NCI-H2171 treated with DMSO at 0.1 percent for 48 hours (cell line): ENCODE results near the gene ZAP70.
"Not testable (repeated sequence)": the region's sequence is repeated elsewhere in the genome, so short reads cannot be mapped to it uniquely, and the experiment has no call there.

Experiments
- DNase-seq: peaks from one replicate; lab custom pipeline; 2025; lab: John Stamatoyannopoulos, UW

The ZAP70 gene

DNA sequence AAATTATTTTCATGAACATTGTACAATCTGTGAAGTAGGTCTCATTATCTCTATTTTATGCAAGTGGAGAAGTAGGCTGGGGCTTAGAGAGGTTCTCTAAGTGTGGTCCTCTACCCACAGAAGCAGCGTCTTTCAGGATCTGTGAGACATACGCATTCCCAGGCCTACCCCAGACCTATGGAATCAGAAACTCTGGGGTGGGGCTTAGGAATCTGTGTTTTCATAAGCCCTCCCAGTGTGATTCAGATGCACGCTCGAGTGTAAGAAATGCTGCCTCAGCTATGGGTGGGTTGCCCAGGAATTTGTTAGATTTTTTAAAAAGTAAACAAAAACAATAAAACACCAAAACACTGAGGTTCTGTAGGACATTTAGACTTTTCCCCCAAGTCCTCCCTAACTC, 14.8 kb upstream of the ZAP70 start:
- DNase-seq = no peak

GRCh38 chr2:97699765-97700444, 13.5 kb upstream of the ZAP70 start:
- peak; percentile 68 for DNase-seq

DNA sequence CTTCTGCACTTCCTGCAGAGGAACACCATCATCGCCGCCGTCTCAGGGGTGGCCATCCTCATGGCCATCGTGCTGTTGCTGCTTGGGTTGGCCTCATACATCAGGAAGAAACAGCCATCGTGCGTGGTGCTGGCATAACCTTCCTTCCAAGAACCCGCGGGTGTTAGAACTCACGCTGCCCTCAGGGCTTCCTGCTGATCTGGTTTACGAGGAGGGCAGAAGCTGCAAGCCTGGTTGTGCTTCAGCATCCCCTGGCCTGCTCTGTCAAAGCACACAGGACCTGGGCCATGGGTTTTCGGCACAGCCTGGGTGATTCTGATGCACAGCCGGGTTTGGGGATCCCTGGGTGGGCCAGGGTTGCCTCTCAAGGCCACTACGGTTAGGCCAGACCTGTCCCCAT, 12.2 kb upstream of the ZAP70 start:
- DNase-seq = no peak

GRCh38 chr2:97701851-97702465, 11.4 kb upstream of the ZAP70 start:
- no peak for DNase-seq

DNA sequence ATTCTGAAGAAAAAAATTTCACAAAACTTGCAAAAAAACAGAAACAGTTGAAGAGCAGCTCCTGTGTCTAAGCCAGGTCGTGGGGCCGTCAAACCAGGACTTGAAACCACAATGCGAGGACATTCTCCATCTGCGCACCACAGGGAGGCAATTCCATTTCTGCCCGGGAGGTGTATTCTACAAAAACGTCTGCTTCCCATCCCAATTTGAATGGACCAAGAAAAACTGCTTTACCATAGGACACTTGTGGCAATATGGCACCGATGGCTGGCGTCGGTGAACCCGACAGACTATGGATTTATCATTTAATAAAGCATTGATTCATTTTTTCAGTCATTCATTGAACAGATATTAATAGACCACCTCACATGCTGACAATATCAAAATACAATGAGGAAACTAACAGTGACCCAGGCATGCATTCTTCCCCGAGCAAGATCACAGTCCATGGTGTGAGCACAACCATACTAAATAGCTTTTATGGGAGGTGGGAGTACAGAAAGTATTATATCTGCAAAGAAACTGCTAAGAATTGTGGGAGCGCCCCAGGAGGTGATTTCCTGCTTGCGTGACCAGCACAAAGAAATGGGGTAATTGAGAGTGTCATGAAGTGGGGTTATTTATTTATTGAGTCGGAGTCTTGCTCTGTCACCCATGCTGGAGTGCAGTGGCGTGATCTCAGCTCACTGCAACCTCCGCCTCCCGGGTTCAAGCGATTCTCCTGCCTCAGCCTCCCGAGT, 10.5 kb upstream of the ZAP70 start:
- no peak for DNase-seq

GRCh38 chr2:97703741-97704140, 9.6 kb upstream of the ZAP70 start:
- no peak for DNase-seq

GRCh38 chr2:97704989-97705388, 8.4 kb upstream of the ZAP70 start:
- DNase-seq = no peak

DNA sequence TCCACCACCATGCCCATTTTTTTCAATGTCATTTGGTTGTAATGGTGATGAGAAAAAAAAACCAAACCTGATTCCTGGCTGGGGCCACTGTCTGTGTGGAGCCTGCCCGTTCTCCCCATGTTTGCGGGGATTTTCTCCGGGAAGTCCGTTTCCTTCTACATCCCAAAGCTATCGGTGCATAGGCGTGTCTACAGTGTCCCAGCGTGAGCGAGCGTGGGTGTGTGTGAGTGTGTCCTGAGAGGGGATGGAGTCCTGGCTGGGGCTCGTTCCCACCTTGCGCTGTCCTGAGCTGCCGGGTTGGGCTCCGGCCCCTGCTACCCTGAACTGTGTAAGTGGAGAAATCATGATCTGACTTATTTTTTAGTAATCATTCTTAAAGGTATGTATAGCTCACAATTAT, 7.3 kb upstream of the ZAP70 start:
- DNase-seq = no peak

DNA sequence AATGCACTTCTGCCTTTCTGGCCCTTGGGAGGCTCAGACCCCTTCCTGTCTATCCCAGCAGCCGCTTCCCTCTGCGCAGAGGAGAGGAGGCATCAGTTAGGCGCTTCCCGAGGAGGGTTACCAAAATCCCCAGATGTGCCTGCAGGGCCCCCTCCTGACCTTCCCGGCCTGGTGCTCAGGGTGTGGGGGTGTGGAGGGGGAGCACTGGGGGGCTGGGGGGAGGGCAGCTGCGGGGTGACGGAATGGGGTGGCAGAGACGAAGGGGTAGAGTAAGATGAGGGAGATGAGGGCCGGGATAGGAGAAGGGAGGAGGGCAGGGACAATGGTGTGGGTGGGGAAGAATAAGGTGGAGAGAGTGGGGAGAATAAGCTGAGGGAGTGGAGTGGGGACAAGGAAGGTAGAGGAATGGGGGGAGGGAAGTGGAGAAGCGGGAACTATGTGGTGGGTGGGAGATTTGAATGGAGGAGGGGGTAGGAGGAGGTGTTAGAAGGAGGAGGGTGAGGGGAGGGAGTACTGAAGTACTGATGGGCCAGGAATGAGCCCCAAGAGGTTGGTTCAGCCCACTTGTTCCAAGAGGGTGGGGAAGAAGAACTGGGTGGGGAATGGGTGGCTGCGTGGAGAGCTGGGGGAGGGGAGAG, 6.5 kb upstream of the ZAP70 start:
- DNase-seq = no peak

- no peak for DNase-seq
Observed at GRCh38 chr2:97707362-97708047, 5.9 kb upstream of the ZAP70 start.

DNA sequence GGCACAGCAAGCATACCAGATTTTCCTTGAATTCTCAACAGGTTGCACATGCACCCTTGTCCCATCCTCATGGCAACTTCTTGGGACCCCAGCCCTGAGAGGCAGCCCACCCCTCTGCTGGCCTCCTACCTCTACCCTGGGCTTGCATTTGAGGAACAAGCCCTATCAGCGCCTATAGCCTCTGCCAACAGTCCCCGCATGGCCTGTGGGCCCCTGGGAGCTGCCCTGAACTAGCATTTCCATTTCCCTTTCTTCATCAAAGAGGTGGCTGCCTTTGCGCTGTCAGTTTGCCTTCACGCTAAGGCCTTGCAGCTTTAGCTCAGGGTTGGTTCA, 5.4 kb upstream of the ZAP70 start:
- no peak for DNase-seq

DNA sequence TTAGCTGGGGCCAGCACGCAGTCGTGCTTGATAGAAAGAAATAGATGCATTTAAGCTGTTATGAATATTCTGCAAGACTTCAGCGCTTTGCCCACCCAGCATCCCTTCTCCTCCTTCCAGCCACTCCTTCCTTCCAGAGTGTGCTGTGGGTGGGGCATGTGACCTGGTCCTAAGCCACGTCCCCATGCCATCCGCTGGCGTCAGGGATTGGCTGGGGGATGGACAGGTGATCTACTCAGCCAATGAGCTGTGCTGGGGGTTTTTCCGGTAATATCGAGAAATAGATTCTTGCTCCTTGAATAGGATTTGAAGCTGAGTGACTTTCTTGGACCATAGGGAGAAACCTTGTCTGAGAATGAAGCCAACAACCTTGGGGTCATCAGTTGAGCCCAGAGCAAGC, 4.8 kb upstream of the ZAP70 start:
- no peak for DNase-seq

- DNase-seq = no peak
Observed at GRCh38 chr2:97711394-97711711, 2.0 kb upstream of the ZAP70 start.

- not testable (repeated sequence) for DNase-seq
Observed at GRCh38 chr2:97712175-97712574, 1.2 kb upstream of the ZAP70 start.

GRCh38 chr2:97712693-97713295, 582 bp upstream of the ZAP70 start:
- no peak for DNase-seq

GRCh38 chr2:97714084-97714949, 941 bp downstream of the ZAP70 start:
- no peak for DNase-seq

DNA sequence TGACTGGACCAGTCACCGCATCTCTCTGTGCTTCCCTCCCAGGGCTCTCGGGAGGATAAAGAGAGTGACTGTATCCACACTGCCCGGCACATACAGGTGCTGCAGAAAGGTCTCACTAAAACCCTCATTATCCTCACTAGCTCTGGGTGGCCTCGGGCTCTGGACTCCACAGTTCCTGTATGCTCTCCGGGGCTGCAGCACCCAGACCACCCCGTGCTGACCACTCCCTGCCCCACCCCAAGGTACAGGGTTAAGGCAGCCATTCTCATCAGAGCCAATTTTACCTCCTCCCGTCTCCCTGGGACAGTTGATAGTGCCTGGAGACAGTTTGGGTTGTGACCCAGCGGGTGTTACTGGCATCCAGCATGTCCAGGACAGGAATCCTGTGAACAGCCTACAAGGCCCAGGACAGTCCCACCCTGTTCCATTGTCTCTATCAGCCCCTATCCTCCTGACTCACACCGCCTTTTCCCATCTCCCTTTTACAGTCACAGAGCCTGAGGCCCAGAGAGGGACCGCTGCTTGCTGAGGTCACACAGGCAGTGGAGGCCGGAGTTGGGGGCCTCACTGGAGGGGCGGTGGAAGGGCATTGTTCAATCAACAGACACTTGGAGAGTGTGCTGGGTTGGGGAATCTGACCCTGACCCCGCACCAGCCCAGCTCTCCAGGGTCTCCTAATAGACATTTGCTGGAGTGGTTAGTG, 1.7 kb downstream of the ZAP70 start:
- DNase-seq = no peak

DNA sequence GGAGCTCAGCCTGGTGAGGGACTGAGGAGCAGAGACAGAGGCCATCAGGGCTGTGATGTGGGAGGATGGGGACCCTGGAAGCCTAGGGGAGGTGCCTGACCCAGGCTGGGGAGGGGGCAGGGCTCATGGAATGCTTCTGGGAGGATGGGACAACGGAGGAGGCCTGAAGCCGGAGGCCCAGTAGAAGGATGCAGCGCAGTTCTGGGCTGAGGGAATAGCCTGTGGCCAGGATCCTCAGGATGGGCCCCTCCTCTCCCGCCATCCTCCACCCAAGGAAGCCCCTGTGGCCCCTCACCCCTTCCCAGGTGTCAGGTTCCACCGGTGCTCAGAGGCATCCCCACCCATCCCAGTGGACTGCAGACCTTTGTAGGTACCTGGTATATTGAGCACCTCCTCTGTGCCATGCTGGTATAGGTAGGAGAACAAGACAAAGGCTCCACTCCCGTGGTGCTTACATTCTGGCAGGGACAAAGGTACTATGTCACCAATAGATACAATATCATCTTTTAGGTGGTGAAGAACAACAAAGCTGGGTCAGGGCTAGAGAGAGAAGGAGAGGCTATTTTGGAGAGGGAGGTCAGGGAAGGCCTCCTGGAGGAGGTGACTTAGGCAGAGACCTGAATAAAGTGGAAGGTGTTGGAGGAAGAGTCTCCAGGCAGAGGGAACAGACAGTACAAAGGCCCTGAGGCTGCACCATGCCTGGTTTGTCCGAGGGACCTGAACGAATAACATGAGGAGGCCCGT, 2.7 kb downstream of the ZAP70 start:
- DNase-seq = no peak

DNA sequence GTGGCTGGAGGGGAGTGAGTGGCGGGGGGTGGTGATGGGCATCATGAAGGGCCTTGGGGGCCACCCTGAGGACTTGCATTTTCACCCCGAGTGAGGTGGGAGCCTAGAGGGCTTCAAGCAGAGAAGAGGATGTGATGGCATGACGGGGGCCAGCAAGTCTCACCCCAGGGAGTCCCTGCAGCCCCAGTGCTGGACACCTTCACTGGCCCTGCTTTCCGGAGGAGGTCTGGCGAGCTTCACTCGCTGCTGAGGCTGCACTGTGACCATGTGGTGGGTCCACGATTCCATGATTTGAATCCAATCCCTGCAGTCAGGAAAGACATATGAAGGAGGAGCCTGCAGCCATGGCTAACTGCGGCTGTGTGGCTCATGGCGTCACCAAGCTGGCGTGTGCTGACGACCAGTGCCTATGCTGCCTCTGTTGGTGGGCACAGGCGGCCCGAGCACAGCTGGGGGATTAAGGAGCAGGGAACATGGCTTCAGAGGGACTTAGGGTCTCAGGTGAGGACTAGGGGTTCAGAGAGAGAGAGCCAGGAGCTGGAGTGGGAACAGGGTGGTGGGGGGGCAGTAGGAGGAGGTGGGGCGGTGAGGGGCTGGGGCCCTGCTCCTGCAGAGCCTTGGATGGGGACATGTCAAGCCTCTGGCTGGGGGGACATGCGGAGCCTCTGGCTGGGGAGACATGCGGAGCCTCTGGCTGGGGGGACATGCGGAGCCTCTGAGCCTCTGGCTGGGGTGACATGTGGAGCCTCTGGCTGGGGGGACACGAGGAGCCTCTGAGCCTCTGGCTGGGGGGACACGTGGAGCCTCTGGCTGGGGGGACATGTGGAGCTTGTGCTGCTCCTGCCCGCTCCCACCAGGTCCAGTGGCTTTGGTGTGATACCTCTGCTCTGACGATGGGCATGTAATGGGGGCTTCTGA, 3.6 kb downstream of the ZAP70 start:
- DNase-seq = no peak
